HG02870 (cell line): ENCODE measurements around the gene RASA3.

ENCODE experiments used
- ATAC-seq: cut with Tn5 transposase; IDR thresholded peaks from one replicate; pipeline ENCODE4 v1.9.1; 2021; ENCODE audit warnings: mild to moderate bottlenecking, moderate library complexity; ENCODE audit not compliant: unreplicated experiment

Gene RASA3

GRCh38 chr13:114039471-114040141 lies 92.8 kb downstream of the RASA3 start:
- ATAC-seq, result no peak

- ATAC-seq, result no peak
These were observed 93.5 kb downstream of the RASA3 start for GRCh38 chr13:114038900-114039299.

GRCh38 chr13:114038211-114038613 lies 94.2 kb downstream of the RASA3 start:
- no peak for ATAC-seq

GRCh38 chr13:114037674-114038073 lies 94.7 kb downstream of the RASA3 start:
- ATAC-seq, result no peak

GRCh38 chr13:114035583-114036531 lies 96.6 kb downstream of the RASA3 start:
- no peak for ATAC-seq

- ATAC-seq, result no peak
These were observed 97.2 kb downstream of the RASA3 start for GRCh38 chr13:114035186-114035582.

- no peak for ATAC-seq
These were observed 97.9 kb downstream of the RASA3 start for GRCh38 chr13:114034481-114034891.

GRCh38 chr13:114033541-114034315 lies 98.7 kb downstream of the RASA3 start:
- ATAC-seq, result no peak

GRCh38 chr13:114032126-114032799 lies 100.2 kb downstream of the RASA3 start:
- no peak for ATAC-seq

- ATAC-seq, result no peak
These were observed 100.8 kb downstream of the RASA3 start for GRCh38 chr13:114031631-114032030.

- no peak for ATAC-seq
These were observed 101.5 kb downstream of the RASA3 start for GRCh38 chr13:114030666-114031610.

GRCh38 chr13:114029866-114030625 lies 102.4 kb downstream of the RASA3 start:
- ATAC-seq, result no peak

- ATAC-seq, result no peak
These were observed 104.6 kb downstream of the RASA3 start for GRCh38 chr13:114027826-114028225.

- ATAC-seq, result no peak
These were observed 105.2 kb downstream of the RASA3 start for GRCh38 chr13:114027046-114027715.

- no peak for ATAC-seq
These were observed 105.9 kb downstream of the RASA3 start for GRCh38 chr13:114026481-114026880.

- peak; percentile 41 for ATAC-seq
These were observed 106.5 kb downstream of the RASA3 start for GRCh38 chr13:114025714-114026431.

- no peak for ATAC-seq
These were observed 107.1 kb downstream of the RASA3 start for GRCh38 chr13:114025405-114025713.
